Measurements from ENCODE around the gene COMMD2.

The COMMD2 gene

GRCh38 chr3:149706905-149707304, 45.4 kb downstream of the COMMD2 start:
- intact Hi-C loops (cut with micrococcal nuclease) = no loop called here
- Mint-ChIP-seq H3K27ac (no peak overlapping the region), H3K27me3 (peaks cover 33% of the 10 kb centered on the region), H3K36me3 (ENCODE audit: low read depth) (no peaks in the 10 kb centered on the region), H3K4me3 (no peak overlapping the region), H3K4me1 (ENCODE audit: low read depth) (no peaks in the 10 kb centered on the region), H3K9me3 (no peaks in the 10 kb centered on the region)

- Mint-ChIP-seq H3K9me3 (no peaks in the 10 kb centered on the region), H3K27ac (no peak overlapping the region), H3K27me3 (peaks cover 24% of the 10 kb centered on the region), H3K36me3 (ENCODE audit: low read depth) (no peaks in the 10 kb centered on the region), H3K4me1 (ENCODE audit: low read depth) (no peaks in the 10 kb centered on the region), H3K4me3 (no peak overlapping the region)
- intact Hi-C loops (cut with micrococcal nuclease) = no loop called here
These were observed 46.9 kb downstream of the COMMD2 start for GRCh38 chr3:149705416-149705815.

- peaks cover 18% of the 10 kb centered on the region for H3K27me3 Mint-ChIP-seq
- intact Hi-C loops (cut with micrococcal nuclease) = no loop called here
- H3K36me3 Mint-ChIP-seq (ENCODE audit: low read depth) = no peaks in the 10 kb centered on the region
- peaks cover 6% of the 10 kb centered on the region for H3K9me3 Mint-ChIP-seq
- no peak overlapping the region for H3K4me3 Mint-ChIP-seq
- H3K4me1 Mint-ChIP-seq (ENCODE audit: low read depth) = no peaks in the 10 kb centered on the region
- H3K27ac Mint-ChIP-seq = no peak overlapping the region
These were observed 48.8 kb downstream of the COMMD2 start for GRCh38 chr3:149703466-149703865.

GRCh38 chr3:149702691-149703441, 49.4 kb downstream of the COMMD2 start:
- Mint-ChIP-seq H3K27ac (no peak overlapping the region), H3K27me3 (peaks cover 18% of the 10 kb centered on the region), H3K9me3 (peaks cover 12% of the 10 kb centered on the region), H3K4me3 (no peak overlapping the region), H3K36me3 (ENCODE audit: low read depth) (no peaks in the 10 kb centered on the region), H3K4me1 (ENCODE audit: low read depth) (no peaks in the 10 kb centered on the region)
- intact Hi-C loops (cut with micrococcal nuclease) = no loop called here

- Mint-ChIP-seq H3K4me1 (ENCODE audit: low read depth) (no peaks in the 10 kb centered on the region), H3K4me3 (no peak overlapping the region), H3K27me3 (peaks cover 20% of the 10 kb centered on the region), H3K27ac (no peak overlapping the region), H3K9me3 (peaks cover 20% of the 10 kb centered on the region), H3K36me3 (ENCODE audit: low read depth) (no peaks in the 10 kb centered on the region)
- intact Hi-C loops (cut with micrococcal nuclease) = no loop called here
These were observed 50.3 kb downstream of the COMMD2 start for GRCh38 chr3:149701977-149702350.

- no peak overlapping the region for H3K4me3 Mint-ChIP-seq
- H3K27ac Mint-ChIP-seq = no peak overlapping the region
- H3K9me3 Mint-ChIP-seq = peaks cover 20% of the 10 kb centered on the region
- intact Hi-C loops (cut with micrococcal nuclease) = no loop called here
- no peaks in the 10 kb centered on the region for H3K4me1 Mint-ChIP-seq (ENCODE audit: low read depth)
- peaks cover 19% of the 10 kb centered on the region for H3K27me3 Mint-ChIP-seq
- no peaks in the 10 kb centered on the region for H3K36me3 Mint-ChIP-seq (ENCODE audit: low read depth)
These were observed 50.9 kb downstream of the COMMD2 start for GRCh38 chr3:149701206-149701976.

Measured in dendritic cell treated with granulocyte-macrophage colony-stimulating factor and Interleukin-4, amounts not matched to agents 40 ng/mL and 50 ng/mL, for 4 days (primary cell).